ENCODE results near the gene WBP4. TPM values are rescaled to one million over a fixed set of nuclear protein-coding genes. Genes with fewer than 3 reads are reported as not detected.

Gene WBP4
- polyA plus RNA-seq, 3 donors = 2.8 to 3.8 (median 3.7) TPM

DNA sequence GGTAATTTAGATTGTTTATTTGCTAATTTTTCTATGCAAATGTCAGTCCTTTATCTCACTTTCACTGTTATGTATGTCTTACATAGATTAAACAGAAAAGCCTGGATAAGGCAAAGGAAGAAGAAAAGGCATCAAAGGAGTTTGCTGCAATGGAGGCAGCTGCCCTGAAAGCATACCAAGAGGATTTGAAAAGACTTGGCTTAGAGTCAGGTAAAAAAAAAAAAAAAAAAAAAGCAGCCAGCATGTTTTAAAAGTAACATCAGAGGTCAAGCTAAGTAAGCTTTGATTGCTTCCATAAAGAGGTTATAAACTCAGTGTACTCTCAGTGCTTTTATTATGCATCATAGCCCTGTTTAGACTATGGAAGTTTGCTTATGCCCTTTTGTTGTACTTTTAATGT lies 3.8 kb downstream of the WBP4 start:
- H3K4me2 ChIP-seq (replicated peaks; ENCODE audit: extremely low read depth, low read length, poor library complexity, severe bottlenecking) = no peak overlapping the region
- no peak overlapping the region for H3K27ac Mint-ChIP-seq
- H3K27me3 Mint-ChIP-seq (ENCODE audit: low read depth in 3 of 3) = peaks cover 0 to 5% (median 3%) of the 10 kb centered on the region in 3 donors
- H3K9me3 ChIP-seq (replicated peaks in 1 of 2; ENCODE audit: control insufficient read depth in 1 of 2, insufficient read depth in 1 of 2, low read length in 2 of 2) = no peaks in the 10 kb centered on the region
- H3K9ac ChIP-seq (ENCODE audit: insufficient read depth, low read length, poor library complexity, severe bottlenecking) = no peak overlapping the region
- TF ChIP-seq, protein P1, sequence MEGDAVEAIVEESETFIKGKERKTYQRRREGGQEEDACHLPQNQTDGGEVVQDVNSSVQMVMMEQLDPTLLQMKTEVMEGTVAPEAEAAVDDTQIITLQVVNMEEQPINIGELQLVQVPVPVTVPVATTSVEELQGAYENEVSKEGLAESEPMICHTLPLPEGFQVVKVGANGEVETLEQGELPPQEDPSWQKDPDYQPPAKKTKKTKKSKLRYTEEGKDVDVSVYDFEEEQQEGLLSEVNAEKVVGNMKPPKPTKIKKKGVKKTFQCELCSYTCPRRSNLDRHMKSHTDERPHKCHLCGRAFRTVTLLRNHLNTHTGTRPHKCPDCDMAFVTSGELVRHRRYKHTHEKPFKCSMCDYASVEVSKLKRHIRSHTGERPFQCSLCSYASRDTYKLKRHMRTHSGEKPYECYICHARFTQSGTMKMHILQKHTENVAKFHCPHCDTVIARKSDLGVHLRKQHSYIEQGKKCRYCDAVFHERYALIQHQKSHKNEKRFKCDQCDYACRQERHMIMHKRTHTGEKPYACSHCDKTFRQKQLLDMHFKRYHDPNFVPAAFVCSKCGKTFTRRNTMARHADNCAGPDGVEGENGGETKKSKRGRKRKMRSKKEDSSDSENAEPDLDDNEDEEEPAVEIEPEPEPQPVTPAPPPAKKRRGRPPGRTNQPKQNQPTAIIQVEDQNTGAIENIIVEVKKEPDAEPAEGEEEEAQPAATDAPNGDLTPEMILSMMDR (IDR thresholded peaks at IDR 0.05) = no peak
- no peak overlapping the region for H3K27ac ChIP-seq (ENCODE audit: low read depth in 1 of 2, low read length in 2 of 2)
- no peak overlapping the region for H2AFZ ChIP-seq (ENCODE audit: insufficient read depth, low read depth, low read length, poor library complexity, severe bottlenecking)
- H3K4me3 Mint-ChIP-seq = no peak overlapping the region
- H4K20me1 ChIP-seq (ENCODE audit: insufficient read depth, low read length) = peaks cover 5% of the 10 kb centered on the region
- H3K36me3 ChIP-seq (replicated peaks in 1 of 2; ENCODE audit: control insufficient read depth in 1 of 2, insufficient read depth in 2 of 2, low read length in 2 of 2) = peaks cover 54 to 62% of the 10 kb centered on the region in 2 donors
- H3K4me1 Mint-ChIP-seq = peaks cover 11% of the 10 kb centered on the region
- H3K79me2 ChIP-seq (ENCODE audit: insufficient read depth, low read length) = peaks cover 47% of the 10 kb centered on the region
- H3K9me3 Mint-ChIP-seq = peaks cover 0 to 2% (median 0%) of the 10 kb centered on the region in 7 donors
- no peaks in the 10 kb centered on the region for H3K27me3 ChIP-seq (ENCODE audit: control insufficient read depth in 2 of 2, insufficient read depth in 2 of 2, low read length in 2 of 2)
- intact Hi-C loops (cut with micrococcal nuclease) = loop anchor here in 1 of 2 donors (10.0 kb wide), 1 partner anchor 280 kb away; the partner anchor contains the start of gene SLC25A15
- peaks cover 45 to 55% of the 10 kb centered on the region in 2 donors for H3K36me3 Mint-ChIP-seq
- DNase-seq = no peak
- no peak overlapping the region for H3K4me3 ChIP-seq (replicated peaks in 1 of 3; ENCODE audit: low read depth in 2 of 3, low read length in 3 of 3)
- peaks cover 7 to 13% of the 10 kb centered on the region in 2 donors for H3K4me1 ChIP-seq (ENCODE audit: control insufficient read depth in 1 of 2, insufficient read depth in 2 of 2, low read length in 2 of 2)

DNA sequence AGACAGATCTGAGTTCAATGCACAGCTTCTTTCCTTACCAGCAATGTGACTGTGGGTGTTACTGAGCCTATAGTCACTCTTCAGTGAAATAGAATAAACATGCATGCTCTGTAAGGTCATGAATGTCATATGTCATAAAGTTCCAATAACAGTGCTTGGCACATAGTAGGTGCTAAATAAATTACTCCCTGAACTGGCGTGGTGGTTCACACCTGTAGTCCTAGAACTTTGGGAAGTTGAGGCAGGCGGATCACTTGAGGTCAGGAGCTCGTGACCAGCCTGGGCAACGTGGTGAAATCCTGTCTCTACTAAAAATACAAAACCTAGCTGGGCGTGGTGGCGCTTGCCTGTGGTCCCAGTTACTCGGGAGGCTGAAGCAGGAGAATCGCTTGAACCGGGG lies 13.2 kb downstream of the WBP4 start:
- Histone ChIP-seq H3K79me2 (ENCODE audit: insufficient read depth, low read length) (no peaks in the 10 kb centered on the region), H3K27me3 (ENCODE audit: control insufficient read depth in 2 of 2, insufficient read depth in 2 of 2, low read length in 2 of 2) (no peaks in the 10 kb centered on the region), H3K9ac (ENCODE audit: insufficient read depth, low read length, poor library complexity, severe bottlenecking) (no peak overlapping the region), H4K20me1 (ENCODE audit: insufficient read depth, low read length) (no peaks in the 10 kb centered on the region), H3K36me3 (replicated peaks in 1 of 2; ENCODE audit: control insufficient read depth in 1 of 2, insufficient read depth in 2 of 2, low read length in 2 of 2) (peaks cover 77 to 96% of the 10 kb centered on the region in 2 donors), H3K9me3 (replicated peaks in 1 of 2; ENCODE audit: control insufficient read depth in 1 of 2, insufficient read depth in 1 of 2, low read length in 2 of 2) (no peaks in the 10 kb centered on the region), H3K4me2 (replicated peaks; ENCODE audit: extremely low read depth, low read length, poor library complexity, severe bottlenecking) (no peak overlapping the region), H3K27ac (ENCODE audit: low read depth in 1 of 2, low read length in 2 of 2) (no peak overlapping the region), H3K4me1 (ENCODE audit: control insufficient read depth in 1 of 2, insufficient read depth in 2 of 2, low read length in 2 of 2) (no peaks in the 10 kb centered on the region), H3K4me3 (replicated peaks in 1 of 3; ENCODE audit: low read depth in 2 of 3, low read length in 3 of 3) (no peak overlapping the region), H2AFZ (ENCODE audit: insufficient read depth, low read depth, low read length, poor library complexity, severe bottlenecking) (no peak overlapping the region)
- no CpG with 5 or more reads among the region's 9 CpGs for WGBS (ENCODE audit: insufficient coverage)
- H3K4me3 Mint-ChIP-seq = no peak overlapping the region
- peak overlapping the region in 1 of 7 donors; percentile 59 for H3K27ac Mint-ChIP-seq
- no peak for DNase-seq
- H3K36me3 Mint-ChIP-seq = peaks cover 70 to 90% of the 10 kb centered on the region in 2 donors
- H3K9me3 Mint-ChIP-seq = peaks cover 0 to 3% (median 0%) of the 10 kb centered on the region in 7 donors
- peaks cover 0 to 1% (median 0%) of the 10 kb centered on the region in 3 donors for H3K27me3 Mint-ChIP-seq (ENCODE audit: low read depth in 3 of 3)
- intact Hi-C loops (cut with micrococcal nuclease) = loop anchor here (2.0 to 10.0 kb wide), 3 partner anchors 148 to 1040 kb away; no protein-coding TSS in a partner anchor
- TF ChIP-seq, protein P1 (IDR thresholded peaks at IDR 0.05) = no peak
- H3K4me1 Mint-ChIP-seq = no peaks in the 10 kb centered on the region
